Measurements from ENCODE around the gene GNAZ.

Gene GNAZ

GRCh38 chr22:23075525-23076216, 5.4 kb downstream of the GNAZ start:
- DNase-seq (ENCODE audit: low read depth in 4 of 4, low spot score in 1 of 4): no peak

GRCh38 chr22:23076896-23077572, 6.7 kb downstream of the GNAZ start:
- DNase-seq (ENCODE audit: low read depth in 4 of 4, low spot score in 1 of 4): no peak

- DNase-seq (ENCODE audit: low read depth in 4 of 4, low spot score in 1 of 4): no peak
Observed at GRCh38 chr22:23077627-23078461, 7.5 kb downstream of the GNAZ start.

- no peak for DNase-seq (ENCODE audit: low read depth in 4 of 4, low spot score in 1 of 4)
Observed at GRCh38 chr22:23078462-23078787, 8.1 kb downstream of the GNAZ start.

GRCh38 chr22:23079240-23079768, 9.0 kb downstream of the GNAZ start:
- no peak for DNase-seq (ENCODE audit: low read depth in 4 of 4, low spot score in 1 of 4)

- no peak for DNase-seq (ENCODE audit: low read depth in 4 of 4, low spot score in 1 of 4)
Observed at GRCh38 chr22:23079814-23080521, 9.6 kb downstream of the GNAZ start.

GRCh38 chr22:23080613-23081290, 10.4 kb downstream of the GNAZ start:
- no peak for DNase-seq (ENCODE audit: low read depth in 4 of 4, low spot score in 1 of 4)

- DNase-seq (ENCODE audit: low read depth in 4 of 4, low spot score in 1 of 4): no peak
Observed at GRCh38 chr22:23082534-23083314, 12.4 kb downstream of the GNAZ start.

GRCh38 chr22:23083315-23084021, 13.1 kb downstream of the GNAZ start:
- no peak for DNase-seq (ENCODE audit: low read depth in 4 of 4, low spot score in 1 of 4)

- DNase-seq (ENCODE audit: low read depth in 4 of 4, low spot score in 1 of 4): no peak
Observed at GRCh38 chr22:23084453-23085350, 14.4 kb downstream of the GNAZ start.

GRCh38 chr22:23085351-23085671, 15.0 kb downstream of the GNAZ start:
- no peak for DNase-seq (ENCODE audit: low read depth in 4 of 4, low spot score in 1 of 4)

GRCh38 chr22:23085785-23086184, 15.5 kb downstream of the GNAZ start:
- DNase-seq (ENCODE audit: low read depth in 4 of 4, low spot score in 1 of 4): no peak

GRCh38 chr22:23086263-23086662, 15.9 kb downstream of the GNAZ start:
- no peak for DNase-seq (ENCODE audit: low read depth in 4 of 4, low spot score in 1 of 4)

- DNase-seq (ENCODE audit: low read depth in 4 of 4, low spot score in 1 of 4): no peak
Observed at GRCh38 chr22:23086787-23087186, 16.5 kb downstream of the GNAZ start.

- DNase-seq (ENCODE audit: low read depth in 4 of 4, low spot score in 1 of 4): no peak
Observed at GRCh38 chr22:23088199-23088604, 17.9 kb downstream of the GNAZ start.

- DNase-seq (ENCODE audit: low read depth in 4 of 4, low spot score in 1 of 4): no peak
Observed at GRCh38 chr22:23089010-23089409, 18.7 kb downstream of the GNAZ start.

GRCh38 chr22:23089633-23090456, 19.5 kb downstream of the GNAZ start:
- DNase-seq (ENCODE audit: low read depth in 4 of 4, low spot score in 1 of 4): no peak

GRCh38 chr22:23090457-23090835, 20.1 kb downstream of the GNAZ start:
- DNase-seq (ENCODE audit: low read depth in 4 of 4, low spot score in 1 of 4): no peak

Data from stimulated activated CD4-positive, alpha-beta T cell treated with anti-CD3 and anti-CD28 coated beads, Interleukin-1b, Interleukin-23, amount 100 ng/mL, for 24 hours (primary cell).